GM12878 (cell line): ENCODE data around the gene CDC42BPB. TPM values are rescaled to one million over a fixed set of nuclear protein-coding genes. Genes with fewer than 3 reads are reported as not detected.

Experiments
- BMI1 ChIP-seq: fragments of 450-650 bp; IDR thresholded peaks from 2 replicates; pipeline ENCODE4 v1.6.1; 2016; ENCODE audit warnings: mild to moderate bottlenecking, moderate library complexity, borderline replicate concordance
- E2F8 ChIP-seq: fragments of 450-650 bp; IDR thresholded peaks from 2 replicates; pipeline ENCODE4 v1.6.1; 2018; ENCODE audit warnings: mild to moderate bottlenecking, low read depth, moderate library complexity; ENCODE audit not compliant: partially characterized antibody
- ESRRA ChIP-seq: IDR thresholded peaks from 2 replicates; pipeline ENCODE4 v1.6.1; 2012; ENCODE audit warnings: mild to moderate bottlenecking, low read length, improper control_type of control experiment
- MYB ChIP-seq: fragments of 150-350 bp; IDR thresholded peaks from 2 replicates; pipeline ENCODE4 v1.6.1; 2014; ENCODE audit warnings: mild to moderate bottlenecking, low read depth, low read length, borderline replicate concordance
- NFIC ChIP-seq: IDR thresholded peaks from 2 replicates; pipeline ENCODE4 v1.6.1; 2012; ENCODE audit warnings: low read depth, mild to moderate bottlenecking, inconsistent platforms, low read length, moderate library complexity
- POLR2A ChIP-seq: IDR thresholded peaks from 2 replicates; pipeline ENCODE4 v1.6.1; 2011; ENCODE audit warnings: low read depth, mild to moderate bottlenecking, low read length
- RBBP5 ChIP-seq: fragments of 200-600 bp; sonication (generic); conservative IDR thresholded peaks from 2 replicates; pipeline ENCODE4 v1.6.1; 2016
- RELB ChIP-seq: fragments of 450-650 bp; IDR thresholded peaks from 2 replicates; pipeline ENCODE4 v1.6.1; 2017; ENCODE audit warnings: low read depth, mild to moderate bottlenecking, moderate library complexity
- REST ChIP-seq: IDR thresholded peaks from 2 replicates; pipeline ENCODE4 v1.6.1; 2012; ENCODE audit warnings: mild to moderate bottlenecking, low read depth, low read length
- SUZ12 ChIP-seq: fragments of 200-600 bp; sonication (generic); IDR thresholded peaks from one replicate; pipeline ENCODE4 v1.6.1; 2018; ENCODE audit warnings: antibody characterized with exemption, mild to moderate bottlenecking; ENCODE audit not compliant: unreplicated experiment
- ZBTB4 ChIP-seq: fragments of 450-650 bp; formaldehyde crosslinking; IDR thresholded peaks from 2 replicates; pipeline ENCODE4 v1.4.0; 2022; ENCODE audit warnings: mild to moderate bottlenecking, moderate library complexity
- polyA plus RNA-seq, 11 experiments: library from polyadenylated mRNA; depleted of rRNA in 4 of 11; unstranded in 6 of 11; stranded (reverse) in 5 of 11; fragments of >200 nt; fragmentation: Nextera tagmentation in 4 of 11; fragmentation: Illumina TruSeq in 1 of 11; extraction: Ambion mirVana in 4 of 11; extraction: Trizol in 1 of 11; gene quantifications; 1 replicate in 1 of 11; 2 replicates in 10 of 11; pipeline versions ENCODE4 v1.2.1 to v1.2.3, GENCODE V29; 2011 to 2016; ENCODE audit warnings: inconsistent platforms in 2 of 11, missing spikeins in 2 of 11, low read depth in 1 of 11
- total RNA-seq, 4 experiments: library from RNA; depleted of rRNA in 3 of 4; stranded (reverse); fragments of >200 nt in 3 of 4; fragmentation: Illumina TruSeq in 1 of 4; extraction: Trizol in 1 of 4; gene quantifications; 2 replicates each; pipeline versions ENCODE4 v1.2.1 to v1.2.3, GENCODE V29; 2013 to 2021

Gene CDC42BPB
- total and polyA plus RNA-seq, 10 of the 15 experiments (the other 5 are each of a cell fraction or from before 2014, with no cell fraction given), result 0.42 to 22.1 (median 13.3) TPM

GRCh38 chr14:103028772-103029171 is 28.6 kb downstream of the CDC42BPB start (continued):
- TF ChIP-seq ZBTB4 (CRISPR knock-in tag) (no peak), E2F8 (no peak), NFIC (no peak), REST (no peak), POLR2A (no peak), BMI1 (no peak), SUZ12 (no peak), MYB (no peak), RBBP5 (no peak), ESRRA (no peak), RELB (no peak)
